Skeletal muscle cell (primary cell): ENCODE results near the gene TMPRSS6.

ENCODE experiments used
- DNase-seq: peaks from one replicate; pipeline ENCODE4 v3.0.0-alpha.2; 2010; ENCODE audit warnings: low read depth
- H3K4me3 ChIP-seq: 2 replicates; pipeline ENCODE4 v1.5.1; 2011; ENCODE audit warnings: low read depth, mild to moderate bottlenecking, control low read depth, low read length, moderate library complexity

Gene TMPRSS6

DNA sequence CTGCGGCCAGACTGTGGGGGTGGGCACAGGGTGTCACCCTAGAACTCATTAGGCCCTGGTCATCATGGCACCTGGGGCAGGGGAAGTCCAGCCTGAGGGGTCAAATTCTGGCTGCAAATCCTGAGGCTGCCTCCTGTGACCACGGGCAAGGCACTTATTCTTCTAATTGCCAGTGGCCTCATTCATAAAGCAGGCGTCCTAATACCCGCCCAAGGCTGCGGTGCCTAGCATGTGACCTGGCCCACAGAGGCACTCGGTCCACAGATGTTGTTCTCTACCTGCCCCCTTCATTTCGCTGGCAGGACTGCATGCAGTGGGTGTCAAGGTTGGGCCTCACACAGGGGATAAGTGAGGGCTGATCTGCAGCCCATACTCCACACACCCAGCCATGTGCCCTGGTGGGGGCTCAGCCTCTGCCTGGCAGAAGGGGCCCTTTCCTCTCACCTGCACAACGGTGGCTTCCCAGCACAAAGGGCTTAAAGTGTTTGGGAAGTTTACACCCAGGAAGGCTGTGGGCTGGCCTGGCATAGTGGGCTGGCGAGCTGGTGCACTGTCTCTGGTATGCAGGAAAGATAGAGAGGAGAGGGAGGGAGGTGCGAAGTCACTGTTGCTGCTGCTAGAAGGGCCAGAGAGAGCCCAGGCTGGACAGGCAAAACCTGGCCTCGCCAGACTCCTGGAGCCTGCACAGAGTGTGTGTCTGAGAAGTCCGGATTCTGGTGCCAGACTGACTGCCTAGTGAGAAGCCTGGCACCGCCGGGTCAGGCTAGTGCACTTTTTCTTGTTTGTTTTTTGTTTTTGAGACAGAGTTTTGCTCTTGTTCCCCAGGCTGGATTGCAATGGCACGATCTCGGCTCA, 86.8 kb downstream of the TMPRSS6 start:
- DNase-seq: no peak
- no peak overlapping the region for H3K4me3 ChIP-seq

- no peak for DNase-seq
These were observed 87.6 kb downstream of the TMPRSS6 start for GRCh38 chr22:37021710-37022482.

DNA sequence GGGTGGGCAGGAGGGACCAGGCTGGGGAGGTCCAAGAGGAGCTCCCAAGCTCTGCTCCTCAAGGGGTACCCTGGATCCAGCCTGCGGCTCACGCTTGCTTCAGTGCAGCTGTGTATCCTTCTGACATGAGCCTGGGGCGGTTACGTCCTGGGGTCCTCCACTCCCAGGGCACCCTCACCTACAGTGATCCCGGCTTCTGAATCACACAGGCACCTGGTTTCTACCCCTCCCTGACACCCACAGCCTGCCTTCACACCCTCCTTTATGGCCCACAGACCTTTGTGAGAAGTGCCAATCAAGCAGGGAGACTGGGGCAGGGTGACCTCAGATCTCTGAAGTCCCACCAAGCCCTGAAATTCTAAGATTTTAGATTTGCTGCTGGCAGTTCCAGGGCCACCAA, 88.5 kb downstream of the TMPRSS6 start:
- DNase-seq: no peak
- no peak overlapping the region for H3K4me3 ChIP-seq

More at GRCh38 chr22:37021710-37022482, 87.6 kb downstream of the TMPRSS6 start:
- no peak overlapping the region for H3K4me3 ChIP-seq

GRCh38 chr22:37020192-37020479, 89.4 kb downstream of the TMPRSS6 start:
- DNase-seq: no peak
- peak overlapping the region; percentile 83 for H3K4me3 ChIP-seq

- no peak for DNase-seq
- peak within 1 kb of the TSS; percentile 83 for H3K4me3 ChIP-seq
These were observed 90.0 kb downstream of the TMPRSS6 start, which contains the start of the genes MPST and TST for GRCh38 chr22:37019309-37020191. Gene MPST (plus strand): TSS chr22:37019742. CDS start chr22:37019837, 95 bp downstream. Gene TST (minus strand): TSS chr22:37019447. CDS start chr22:37018732, 715 bp downstream.

DNA sequence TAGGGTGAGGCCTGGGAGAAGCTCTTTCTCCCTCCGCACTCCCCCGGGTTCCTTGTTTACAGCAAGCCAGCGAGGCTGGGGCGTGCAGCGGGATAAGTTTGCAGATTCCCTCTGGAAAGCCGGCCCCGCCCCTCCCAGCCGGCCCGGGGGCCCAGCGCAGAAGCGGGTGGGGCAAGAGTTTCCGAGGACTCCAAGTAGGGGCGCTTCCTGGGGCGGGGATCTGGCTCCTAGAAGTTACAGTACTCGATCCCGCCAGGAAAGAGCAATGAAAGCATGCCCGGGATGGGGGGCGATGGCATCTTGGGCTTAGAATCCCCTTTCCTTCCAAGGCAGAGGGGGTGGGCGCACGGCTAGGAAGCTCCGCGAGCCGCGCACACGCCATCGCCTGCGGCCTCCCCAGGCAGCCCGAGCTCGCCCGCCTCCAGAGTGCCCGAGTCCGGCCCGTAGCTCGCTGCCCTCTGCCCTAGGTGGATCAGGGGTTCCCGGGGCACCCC, 90.7 kb downstream of the TMPRSS6 start:
- H3K4me3 ChIP-seq: peak overlapping the region; percentile 77
- no peak for DNase-seq

- peak overlapping the region; percentile 77 for H3K4me3 ChIP-seq
- DNase-seq: no peak
These were observed 91.3 kb downstream of the TMPRSS6 start for GRCh38 chr22:37018086-37018814.

GRCh38 chr22:37017356-37017755, 92.2 kb downstream of the TMPRSS6 start:
- no peak overlapping the region for H3K4me3 ChIP-seq
- DNase-seq: no peak

- H3K4me3 ChIP-seq: no peak overlapping the region
- DNase-seq: no peak
These were observed 93.2 kb downstream of the TMPRSS6 start for GRCh38 chr22:37016134-37016910.

DNA sequence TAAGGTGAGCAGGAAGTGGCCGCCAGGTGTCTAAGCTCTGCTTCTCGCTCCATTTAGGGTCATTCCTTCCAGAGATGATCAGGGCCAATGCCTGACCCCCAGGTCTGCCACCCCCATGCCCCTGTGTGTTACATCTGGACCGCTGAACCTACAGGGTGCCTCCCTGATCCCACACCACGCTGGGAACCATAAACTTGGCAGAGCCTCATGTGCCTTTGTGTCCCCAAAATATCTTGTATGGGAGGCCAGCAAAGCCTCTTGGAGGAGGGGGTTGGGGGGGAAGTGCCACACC, 94.0 kb downstream of the TMPRSS6 start:
- no peak for DNase-seq
- no peak overlapping the region for H3K4me3 ChIP-seq
